GM12873 (cell line): ENCODE results near the gene DMRTA2.

Experiments
- CTCF ChIP-seq: IDR thresholded peaks from 2 replicates; pipeline ENCODE4 v1.5.1; 2012; ENCODE audit warnings: low read depth, mild to moderate bottlenecking, moderate library complexity, low read length, control low read depth; ENCODE audit not compliant: insufficient read depth; ENCODE audit errors: missing control alignments

The DMRTA2 gene

GRCh38 chr1:50415235-50416149, 7.8 kb downstream of the DMRTA2 start:
- TF ChIP-seq CTCF = no peak

GRCh38 chr1:50414853-50415234, 8.4 kb downstream of the DMRTA2 start:
- TF ChIP-seq CTCF = no peak

- TF ChIP-seq CTCF = no peak
These were observed 10.3 kb downstream of the DMRTA2 start for GRCh38 chr1:50412813-50413476.

- TF ChIP-seq CTCF = no peak
These were observed 17.4 kb downstream of the DMRTA2 start for GRCh38 chr1:50405814-50406213.

GRCh38 chr1:50393522-50394120, 29.6 kb downstream of the DMRTA2 start:
- TF ChIP-seq CTCF = no peak

GRCh38 chr1:50378770-50379169, 44.5 kb downstream of the DMRTA2 start:
- TF ChIP-seq CTCF = no peak

GRCh38 chr1:50373532-50373931, 49.7 kb downstream of the DMRTA2 start:
- no peak for TF ChIP-seq CTCF
